Prostate gland (tissue), 2 donors: Measurements from ENCODE around the gene DNLZ. TPM values are rescaled to one million over a fixed set of nuclear protein-coding genes. Genes with fewer than 3 reads are reported as not detected.

Source experiments
- DNase-seq: peaks from one replicate; pipeline ENCODE4 v3.0.0-alpha.2; 2019; ENCODE audit warnings: low spot score
- H3K27ac ChIP-seq, 2 donors: fragments of 200-600 bp; sonication (generic); 2 replicates each; pipeline ENCODE4 v1.5.1; 2017 to 2019
- H3K27me3 ChIP-seq: fragments of 200-600 bp; sonication (generic); replicated peaks from 2 replicates; pipeline ENCODE4 v1.5.1; 2019; ENCODE audit not compliant: insufficient read depth
- H3K36me3 ChIP-seq, 2 donors: fragments of 200-600 bp; sonication (generic); 1 replicate in 1 of 2; 2 replicates in 1 of 2; pipeline versions ENCODE4 v1.5.1 to v1.8.1; 2017 to 2019
- H3K4me1 ChIP-seq: fragments of 200-600 bp; sonication (generic); replicated peaks from 2 replicates; pipeline ENCODE4 v1.5.1; 2019
- H3K4me3 ChIP-seq, 2 donors: fragments of 200-600 bp; sonication (generic); 2 replicates each; pipeline ENCODE4 v1.5.1; 2017 to 2019
- H3K9me3 ChIP-seq: fragments of 200-600 bp; sonication (generic); 2 replicates; pipeline ENCODE4 v1.5.1; 2017
- POLR2A ChIP-seq: fragments of 450-650 bp; IDR thresholded peaks from one replicate; pipeline ENCODE4 v1.6.1; 2016; ENCODE audit warnings: antibody characterized with exemption, mild to moderate bottlenecking
- POLR2AphosphoS5 ChIP-seq: sonication (generic); formaldehyde crosslinking; IDR thresholded peaks from one replicate; pipeline ENCODE4 v1.6.1; 2017; ENCODE audit warnings: antibody characterized with exemption
- WGBS: methylation state at CpG from one replicate; pipeline ENCODE4 v1.1.5; 2018; 5-methylcytosine and 5-hydroxymethylcytosine counted together
- intact Hi-C: fragments of 100-400 bp; cut with DNase I; formaldehyde crosslinking; loops from one replicate; pipeline ENCODE4 v1.14.2; 2022
- total RNA-seq, 2 donors: library from RNA; depleted of rRNA; stranded (reverse); fragments of >200 nt; gene quantifications; one replicate each; pipeline ENCODE4 v1.1.0, GENCODE V29; 2016
- TF ChIP-seq, protein P1 (sequence below), 4 experiments: fragments of 200-600 bp in 2 of 4; fragments of 450-650 bp in 2 of 4; sonication (generic) in 2 of 4; IDR thresholded peaks; 1 replicate in 3 of 4; 2 replicates in 1 of 4; pipeline ENCODE4 v1.5.1; 2016 to 2019; ENCODE audit warnings: antibody characterized with exemption in 4 of 4, mild to moderate bottlenecking in 2 of 4, moderate library complexity in 2 of 4

The DNLZ gene
- total RNA-seq, 2 donors from 2014 or later = 37.6 to 64.3 TPM

- 88% methylated on average over 15 of the region's 16 CpGs for WGBS
- no peak for TF ChIP-seq POLR2AphosphoS5
- TF ChIP-seq POLR2A = no peak
- TF ChIP-seq, protein P1, sequence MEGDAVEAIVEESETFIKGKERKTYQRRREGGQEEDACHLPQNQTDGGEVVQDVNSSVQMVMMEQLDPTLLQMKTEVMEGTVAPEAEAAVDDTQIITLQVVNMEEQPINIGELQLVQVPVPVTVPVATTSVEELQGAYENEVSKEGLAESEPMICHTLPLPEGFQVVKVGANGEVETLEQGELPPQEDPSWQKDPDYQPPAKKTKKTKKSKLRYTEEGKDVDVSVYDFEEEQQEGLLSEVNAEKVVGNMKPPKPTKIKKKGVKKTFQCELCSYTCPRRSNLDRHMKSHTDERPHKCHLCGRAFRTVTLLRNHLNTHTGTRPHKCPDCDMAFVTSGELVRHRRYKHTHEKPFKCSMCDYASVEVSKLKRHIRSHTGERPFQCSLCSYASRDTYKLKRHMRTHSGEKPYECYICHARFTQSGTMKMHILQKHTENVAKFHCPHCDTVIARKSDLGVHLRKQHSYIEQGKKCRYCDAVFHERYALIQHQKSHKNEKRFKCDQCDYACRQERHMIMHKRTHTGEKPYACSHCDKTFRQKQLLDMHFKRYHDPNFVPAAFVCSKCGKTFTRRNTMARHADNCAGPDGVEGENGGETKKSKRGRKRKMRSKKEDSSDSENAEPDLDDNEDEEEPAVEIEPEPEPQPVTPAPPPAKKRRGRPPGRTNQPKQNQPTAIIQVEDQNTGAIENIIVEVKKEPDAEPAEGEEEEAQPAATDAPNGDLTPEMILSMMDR (IDR thresholded peaks at IDR 0.05) = no peak
- no peaks in the 10 kb centered on the region for H3K36me3 ChIP-seq
- intact Hi-C loops = no loop called here
- no peaks in the 10 kb centered on the region for H3K27me3 ChIP-seq
- no peak overlapping the region for H3K27ac ChIP-seq
- no peak for DNase-seq
- no peaks in the 10 kb centered on the region for H3K9me3 ChIP-seq
- H3K4me1 ChIP-seq = no peaks in the 10 kb centered on the region
- no peak overlapping the region for H3K4me3 ChIP-seq
These were observed 44.7 kb downstream of the DNLZ start for GRCh38 chr9:136318776-136319241.

- TF ChIP-seq, protein P1 (IDR thresholded peaks at IDR 0.05) = no peak
- TF ChIP-seq POLR2A (no peak), POLR2AphosphoS5 (no peak)
- Histone ChIP-seq H3K27ac (no peak overlapping the region), H3K9me3 (no peaks in the 10 kb centered on the region), H3K27me3 (no peaks in the 10 kb centered on the region), H3K4me3 (no peak overlapping the region), H3K4me1 (no peaks in the 10 kb centered on the region), H3K36me3 (no peaks in the 10 kb centered on the region)
- WGBS = 81% methylated on average over 21 of the region's 21 CpGs
- intact Hi-C loops = no loop called here
- DNase-seq = no peak
These were observed 45.3 kb downstream of the DNLZ start for GRCh38 chr9:136318111-136318775.

DNA sequence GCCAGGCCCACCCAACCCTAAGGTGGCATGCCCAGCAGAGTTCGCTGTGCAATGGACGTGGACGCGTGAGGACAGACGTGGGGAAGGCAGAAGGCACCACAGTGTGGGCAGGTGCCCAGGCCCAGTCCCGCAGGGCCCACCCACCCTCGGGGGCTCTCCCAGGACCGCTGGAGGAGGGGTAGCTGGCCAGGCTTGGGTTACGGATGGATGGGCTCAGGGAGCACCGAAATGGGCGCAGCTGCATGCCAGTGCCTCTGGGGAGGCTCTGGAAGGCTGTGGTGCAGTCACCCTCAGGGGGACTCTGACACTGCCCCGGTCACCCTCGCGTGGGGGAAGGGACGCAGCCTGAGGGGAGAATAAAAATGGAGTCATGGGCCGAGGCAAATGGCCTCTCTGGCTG, 45.8 kb downstream of the DNLZ start:
- WGBS = 76% methylated on average over 16 of the region's 16 CpGs
- no peaks in the 10 kb centered on the region for H3K4me1 ChIP-seq
- no peak overlapping the region for H3K4me3 ChIP-seq
- TF ChIP-seq, protein P1 (IDR thresholded peaks at IDR 0.05) = no peak
- TF ChIP-seq POLR2A (no peak), POLR2AphosphoS5 (no peak)
- H3K36me3 ChIP-seq = no peaks in the 10 kb centered on the region
- H3K27me3 ChIP-seq = no peaks in the 10 kb centered on the region
- intact Hi-C loops = no loop called here
- no peak overlapping the region for H3K27ac ChIP-seq
- DNase-seq = no peak
- no peaks in the 10 kb centered on the region for H3K9me3 ChIP-seq

- Histone ChIP-seq H3K4me1 (no peaks in the 10 kb centered on the region), H3K9me3 (no peaks in the 10 kb centered on the region), H3K27ac (no peak overlapping the region), H3K27me3 (no peaks in the 10 kb centered on the region), H3K36me3 (no peaks in the 10 kb centered on the region), H3K4me3 (no peak overlapping the region)
- WGBS = 89% methylated on average over 13 of the region's 13 CpGs
- no peak for TF ChIP-seq POLR2AphosphoS5
- TF ChIP-seq POLR2A = no peak
- TF ChIP-seq, protein P1 (IDR thresholded peaks at IDR 0.05) = no peak
- DNase-seq = no peak
- intact Hi-C loops = no loop called here
These were observed 46.5 kb downstream of the DNLZ start for GRCh38 chr9:136316896-136317676.
